Measurements from ENCODE around the gene SLC45A1. TPM values are rescaled to one million over a fixed set of nuclear protein-coding genes. Genes with fewer than 3 reads are reported as not detected.

Gene SLC45A1
- total RNA-seq, 2 donors from 2014 or later, result 4.3 to 5.2 TPM

DNA sequence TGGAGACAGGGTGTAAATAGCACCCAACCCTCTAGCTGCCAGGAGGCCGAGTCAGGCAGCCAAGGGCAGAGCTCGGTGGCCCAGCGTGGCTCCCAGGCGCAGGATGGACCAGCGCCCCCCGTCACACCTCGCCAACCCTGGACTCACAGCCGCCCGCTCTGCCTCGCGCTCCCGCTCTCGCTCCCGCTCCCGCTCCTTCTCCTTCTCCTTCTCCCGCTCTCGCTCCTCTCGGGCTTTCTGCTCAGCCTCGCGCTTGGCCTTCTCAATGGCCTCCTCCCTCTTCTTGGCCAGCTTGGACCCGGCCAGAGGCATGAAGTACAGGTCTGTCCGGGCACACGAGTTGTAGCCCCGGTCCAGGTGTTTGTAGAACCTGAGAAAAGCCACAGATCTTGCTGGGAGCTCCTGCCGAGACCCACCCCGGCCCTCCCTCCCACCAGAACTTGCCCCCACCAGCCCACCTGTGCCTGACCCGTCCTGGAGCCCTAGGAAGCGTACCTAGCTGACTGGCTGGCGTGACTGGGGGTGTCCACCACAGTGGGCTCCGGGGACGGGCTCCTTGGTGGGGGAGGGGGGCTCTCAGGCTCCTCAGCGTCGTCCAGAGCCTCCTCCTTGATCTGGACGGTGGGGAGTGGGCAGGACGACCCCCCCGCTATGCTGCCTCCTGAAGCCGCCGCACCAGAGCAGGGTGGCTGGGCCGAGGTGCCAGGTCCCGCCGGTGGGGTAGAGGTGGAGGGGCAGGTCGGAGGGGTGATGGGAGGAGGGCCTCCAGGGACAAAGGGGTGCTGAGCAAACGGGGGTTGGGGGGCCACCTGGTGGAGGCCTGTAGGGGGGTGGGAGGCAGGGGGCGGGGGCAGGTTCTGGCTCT, 41.9 kb downstream of the SLC45A1 start:
- peak overlapping the region in 1 of 2 donors; percentile 47 for H3K27ac ChIP-seq
- no peaks in the 10 kb centered on the region for H3K27me3 ChIP-seq (replicated peaks; ENCODE audit: insufficient read depth)
- H3K4me3 ChIP-seq, result no peak overlapping the region
- H3K36me3 ChIP-seq, result peaks cover 45 to 63% of the 10 kb centered on the region in 2 donors
- TF ChIP-seq POLR2A (IDR thresholded peaks at IDR 0.05), result no peak
- no peak for TF ChIP-seq POLR2AphosphoS5 (IDR thresholded peaks at IDR 0.05)
- TF ChIP-seq, protein P1, sequence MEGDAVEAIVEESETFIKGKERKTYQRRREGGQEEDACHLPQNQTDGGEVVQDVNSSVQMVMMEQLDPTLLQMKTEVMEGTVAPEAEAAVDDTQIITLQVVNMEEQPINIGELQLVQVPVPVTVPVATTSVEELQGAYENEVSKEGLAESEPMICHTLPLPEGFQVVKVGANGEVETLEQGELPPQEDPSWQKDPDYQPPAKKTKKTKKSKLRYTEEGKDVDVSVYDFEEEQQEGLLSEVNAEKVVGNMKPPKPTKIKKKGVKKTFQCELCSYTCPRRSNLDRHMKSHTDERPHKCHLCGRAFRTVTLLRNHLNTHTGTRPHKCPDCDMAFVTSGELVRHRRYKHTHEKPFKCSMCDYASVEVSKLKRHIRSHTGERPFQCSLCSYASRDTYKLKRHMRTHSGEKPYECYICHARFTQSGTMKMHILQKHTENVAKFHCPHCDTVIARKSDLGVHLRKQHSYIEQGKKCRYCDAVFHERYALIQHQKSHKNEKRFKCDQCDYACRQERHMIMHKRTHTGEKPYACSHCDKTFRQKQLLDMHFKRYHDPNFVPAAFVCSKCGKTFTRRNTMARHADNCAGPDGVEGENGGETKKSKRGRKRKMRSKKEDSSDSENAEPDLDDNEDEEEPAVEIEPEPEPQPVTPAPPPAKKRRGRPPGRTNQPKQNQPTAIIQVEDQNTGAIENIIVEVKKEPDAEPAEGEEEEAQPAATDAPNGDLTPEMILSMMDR (IDR thresholded peaks at IDR 0.05), result no peak
- H3K9me3 ChIP-seq, result no peaks in the 10 kb centered on the region
- intact Hi-C loops (cut with DNase I), result loop anchor here (5.0 kb wide), 1 partner anchor 62 kb away; no protein-coding TSS in a partner anchor
- H3K4me1 ChIP-seq (replicated peaks), result peaks cover 19% of the 10 kb centered on the region
- 93% methylated on average over 44 of the region's 44 CpGs for WGBS
- DNase-seq (ENCODE audit: low spot score), result no peak

DNA sequence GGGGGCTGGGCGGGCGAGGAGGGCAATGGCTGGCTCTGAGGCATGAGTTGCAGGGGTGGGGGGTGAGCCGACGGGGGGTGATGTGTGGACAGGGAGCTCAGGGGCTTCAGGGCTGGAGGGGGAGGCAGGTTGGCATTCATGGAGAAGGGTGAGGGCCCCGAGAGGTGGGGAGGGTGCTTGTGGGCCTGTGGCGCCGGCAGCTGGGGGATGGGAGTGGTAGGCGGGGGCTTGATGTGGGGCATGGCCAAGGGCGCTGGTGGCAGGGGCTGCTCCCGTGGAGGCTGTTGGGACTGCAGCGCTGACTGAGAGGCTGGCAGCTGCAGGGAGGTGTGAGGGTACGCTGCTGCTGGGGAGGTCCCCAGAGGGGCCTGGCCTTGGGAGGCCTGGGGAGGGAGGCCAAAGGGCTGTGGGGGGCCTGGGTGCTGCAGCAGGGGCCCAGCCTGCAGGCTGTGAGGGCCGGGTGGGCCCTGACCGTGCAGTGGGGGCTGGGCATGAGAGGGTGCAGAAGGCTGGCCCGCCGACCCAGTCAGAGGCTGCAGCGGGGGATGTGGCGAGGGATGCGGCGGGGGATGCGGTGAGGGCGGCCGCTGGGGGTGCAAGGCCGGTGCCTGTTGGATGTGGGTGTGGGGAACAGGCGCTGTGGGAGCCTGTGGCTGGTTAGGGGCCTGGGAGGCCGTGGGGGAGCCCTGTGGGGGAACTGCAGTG, 42.7 kb downstream of the SLC45A1 start:
- WGBS, result 90% methylated on average over 26 of the region's 26 CpGs
- H3K27ac ChIP-seq, result peak overlapping the region in 1 of 2 donors; percentile 47
- DNase-seq (ENCODE audit: low spot score), result no peak
- intact Hi-C loops (cut with DNase I), result loop anchor here (5.0 kb wide), 1 partner anchor 62 kb away; no protein-coding TSS in a partner anchor
- TF ChIP-seq POLR2A (IDR thresholded peaks at IDR 0.05) (no peak), POLR2AphosphoS5 (IDR thresholded peaks at IDR 0.05) (no peak)
- TF ChIP-seq, protein P1 (IDR thresholded peaks at IDR 0.05), result no peak
- no peaks in the 10 kb centered on the region for H3K27me3 ChIP-seq (replicated peaks; ENCODE audit: insufficient read depth)
- peaks cover 22% of the 10 kb centered on the region for H3K4me1 ChIP-seq (replicated peaks)
- no peak overlapping the region for H3K4me3 ChIP-seq
- H3K9me3 ChIP-seq, result no peaks in the 10 kb centered on the region
- peaks cover 40 to 55% of the 10 kb centered on the region in 2 donors for H3K36me3 ChIP-seq

DNA sequence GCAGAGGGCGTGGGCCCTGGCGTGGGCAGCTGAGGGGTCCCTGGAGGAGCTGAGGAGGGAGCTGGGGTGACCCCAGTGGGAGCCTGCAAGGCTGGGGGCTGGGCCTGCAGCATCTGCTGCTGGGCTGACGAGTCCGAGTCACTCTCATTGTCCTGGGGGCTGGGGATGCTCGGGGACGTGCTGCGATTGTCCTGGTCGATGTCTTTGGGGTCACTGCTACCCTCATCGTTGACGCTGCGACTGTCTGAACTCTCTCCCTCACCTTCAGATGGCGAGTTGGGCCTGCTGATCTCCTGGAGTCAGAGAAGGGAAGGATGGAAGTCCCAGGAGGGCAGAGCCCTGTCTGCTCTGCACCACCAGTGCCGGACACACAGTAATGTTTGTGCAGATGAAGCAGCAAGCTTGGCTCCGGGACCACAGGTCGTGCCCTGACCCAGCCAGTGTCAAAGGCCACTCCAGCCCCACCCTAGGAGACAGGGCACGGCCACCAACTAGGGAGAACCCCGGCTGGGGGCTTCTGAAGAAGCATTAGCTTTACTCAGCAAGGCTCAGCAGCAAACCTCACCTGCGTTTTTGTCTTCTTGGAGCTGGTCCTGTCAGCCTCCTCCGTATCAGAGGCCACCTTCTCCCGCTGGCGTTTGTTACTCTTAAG, 43.4 kb downstream of the SLC45A1 start:
- Histone ChIP-seq H3K4me3 (no peak overlapping the region), H3K27me3 (replicated peaks; ENCODE audit: insufficient read depth) (no peaks in the 10 kb centered on the region), H3K36me3 (peaks cover 39 to 48% of the 10 kb centered on the region in 2 donors), H3K27ac (peak overlapping the region in 1 of 2 donors; percentile 47), H3K9me3 (no peaks in the 10 kb centered on the region), H3K4me1 (replicated peaks) (peaks cover 22% of the 10 kb centered on the region)
- DNase-seq (ENCODE audit: low spot score), result no peak
- TF ChIP-seq POLR2A (IDR thresholded peaks at IDR 0.05) (no peak), POLR2AphosphoS5 (IDR thresholded peaks at IDR 0.05) (no peak)
- TF ChIP-seq, protein P1 (IDR thresholded peaks at IDR 0.05), result no peak
- intact Hi-C loops (cut with DNase I), result loop anchor here (5.0 kb wide), 1 partner anchor 61 kb away; no protein-coding TSS in a partner anchor
- 84% methylated on average over 20 of the region's 21 CpGs for WGBS

- intact Hi-C loops (cut with DNase I), result loop anchor here (5.0 kb wide), 1 partner anchor 60 kb away; no protein-coding TSS in a partner anchor
- H3K36me3 ChIP-seq, result peaks cover 36 to 44% of the 10 kb centered on the region in 2 donors
Observed at GRCh38 chr1:8362701-8363101, 44.8 kb downstream of the SLC45A1 start.

More at GRCh38 chr1:8362701-8363101, 44.8 kb downstream of the SLC45A1 start:
- Histone ChIP-seq H3K4me3 (no peak overlapping the region), H3K27me3 (replicated peaks; ENCODE audit: insufficient read depth) (no peaks in the 10 kb centered on the region), H3K9me3 (no peaks in the 10 kb centered on the region), H3K27ac (peak overlapping the region in 1 of 2 donors; percentile 82), H3K4me1 (replicated peaks) (peaks cover 25% of the 10 kb centered on the region)
- TF ChIP-seq POLR2A (IDR thresholded peaks at IDR 0.05) (no peak), POLR2AphosphoS5 (IDR thresholded peaks at IDR 0.05) (no peak)
- TF ChIP-seq, protein P1 (IDR thresholded peaks at IDR 0.05), result no peak
- DNase-seq (ENCODE audit: low spot score), result no peak
- 74% methylated on average over 11 of the region's 13 CpGs for WGBS

Data from prostate gland (tissue), 2 donors.